Measurements from ENCODE around the gene TTC8. TPM values are rescaled to one million over a fixed set of nuclear protein-coding genes. Genes with fewer than 3 reads are reported as not detected.

The TTC8 gene
- total RNA-seq, result 8.2 and 17.9 TPM in 2 replicates

DNA sequence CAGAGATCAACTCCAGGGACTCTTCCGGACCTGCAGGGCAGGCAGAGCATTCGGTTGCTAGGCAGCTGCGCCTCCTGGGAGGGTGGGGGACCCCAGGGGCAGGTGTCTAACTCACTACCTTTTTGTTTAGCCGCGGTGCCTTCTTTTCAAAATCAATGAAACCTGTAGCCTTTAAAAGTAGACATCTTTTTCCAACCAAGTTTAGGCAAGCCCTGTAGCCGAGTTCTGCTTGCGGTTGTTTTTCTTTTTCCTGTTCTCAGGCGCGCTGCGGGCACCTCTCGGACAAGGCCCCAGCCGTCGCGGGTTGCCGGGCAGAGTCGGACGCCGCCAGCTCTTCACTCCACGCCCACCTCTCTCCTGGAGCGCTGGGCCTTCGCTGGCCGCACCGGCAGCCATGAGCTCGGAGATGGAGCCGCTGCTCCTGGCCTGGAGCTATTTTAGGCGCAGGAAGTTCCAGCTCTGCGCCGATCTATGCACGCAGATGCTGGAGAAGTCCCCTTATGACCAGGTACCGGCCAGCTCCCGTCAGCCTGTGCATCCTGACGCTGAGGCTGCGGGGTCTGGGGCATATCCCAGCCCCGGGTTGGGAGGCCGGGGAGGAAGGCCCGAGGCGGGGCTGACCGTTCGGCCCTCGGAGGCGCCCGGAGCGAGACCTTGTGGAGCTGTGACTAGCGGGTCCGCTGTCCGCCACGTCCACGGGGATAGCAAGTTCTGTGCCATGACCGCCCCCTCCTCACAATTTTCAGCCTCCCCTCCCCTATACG is at the start of gene TTC8:
TSS of gene TTC8 (plus strand) at position 338 of the 764 bp plus-strand sequence. CDS start at position 395, 57 bp downstream.

DNA sequence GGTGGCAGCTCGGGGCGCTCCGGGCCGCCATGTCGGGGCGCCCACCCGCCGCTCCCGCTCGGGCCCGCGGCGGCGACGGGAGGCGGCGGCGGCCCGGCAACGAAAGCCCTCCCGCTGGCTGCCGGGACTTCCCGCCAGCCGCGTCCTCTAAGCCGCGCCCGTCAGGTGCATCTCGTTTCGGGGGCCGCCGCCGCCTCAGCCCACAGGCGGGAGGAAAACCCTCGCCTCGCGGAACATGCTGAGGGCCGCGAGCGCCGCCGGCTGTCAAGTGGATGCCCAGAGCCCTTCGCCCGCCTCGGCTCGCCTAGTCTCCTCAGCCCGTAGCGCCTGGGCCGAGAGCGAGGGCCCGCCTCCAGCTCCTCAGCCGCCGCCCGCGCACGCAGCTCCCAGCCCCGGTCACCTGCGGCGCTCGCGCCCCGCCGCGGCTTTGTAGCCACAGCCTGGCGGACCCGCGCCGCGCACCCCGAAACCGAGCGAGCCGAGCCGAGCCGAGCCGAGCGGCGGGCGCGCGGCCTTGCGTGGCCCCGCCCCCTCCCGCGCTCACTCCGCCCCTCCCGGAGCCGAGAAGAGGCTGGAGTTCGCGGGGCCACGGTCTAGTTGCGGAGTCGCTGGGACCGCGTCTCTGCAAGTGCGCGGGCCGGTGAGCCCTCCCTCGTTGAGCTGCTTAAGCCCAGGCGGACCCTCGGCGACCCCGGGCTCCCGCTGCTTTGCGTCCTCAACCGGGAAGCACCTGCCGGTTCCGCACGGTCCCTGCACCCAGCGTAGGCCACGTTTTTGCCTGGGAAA is 31.8 kb upstream of the TTC8 start, which contains the start of gene EML5:
TSS of gene EML5 (minus strand) at position 481 of the 786 bp plus-strand sequence. CDS start at position 31, 450 bp downstream.

Other genes with a start within 250 kb of the TTC8 start
- 0.78 and 1.4 TPM in 2 replicates for gene EML5, start 31.7 kb upstream of the TTC8 start, total RNA-seq